Frontal cortex (tissue), 4 donors: ENCODE measurements around the gene UBC. TPM values are rescaled to one million over a fixed set of nuclear protein-coding genes. Genes with fewer than 3 reads are reported as not detected.

Experiments used
- DNase-seq, 2 donors: peaks; one replicate each; pipeline ENCODE4 v3.0.0; 2012; ENCODE audit warnings: low spot score in 2 of 2
- FAIRE-seq: peaks from 2 replicates; lab custom pipeline; 2012; peaks lifted over from hg19 to GRCh38; lab: Jason Lieb, UNC
- total RNA-seq: library from RNA; depleted of rRNA; stranded (reverse); fragments of >200 nt; gene quantifications from one replicate; pipeline ENCODE4 v1.2.3, GENCODE V29; 2014
- donor health status: control.
- donor health status: control.
- donor health status: control.

UBC gene
- 1,522 TPM for total RNA-seq

GRCh38 chr12:124914392-124915238 is at the start of gene UBC:
Gene UBC (minus strand): TSS chr12:124914650. CDS start chr12:124913771, 879 bp downstream.
- peak; percentile 60 to 73 for DNase-seq
- FAIRE-seq: no peak

- no peak for FAIRE-seq
- no peak for DNase-seq
Observed at GRCh38 chr12:124963211-124963610, 48.8 kb upstream of the UBC start.

GRCh38 chr12:124961055-124961454 is 46.6 kb upstream of the UBC start:
- no peak for FAIRE-seq

GRCh38 chr12:124956571-124956970 is 42.1 kb upstream of the UBC start:
- DNase-seq (no peak), FAIRE-seq (no peak)

More at GRCh38 chr12:124961055-124961454, 46.6 kb upstream of the UBC start:
- no peak for DNase-seq

GRCh38 chr12:124954771-124955170 is 40.3 kb upstream of the UBC start:
- DNase-seq: peak in 1 of 2 donors; percentile 8
- no peak for FAIRE-seq

- no peak for FAIRE-seq
- peak in 1 of 2 donors; percentile 7 for DNase-seq
Observed at GRCh38 chr12:124953689-124954405, 39.4 kb upstream of the UBC start.

GRCh38 chr12:124952801-124953200 is 38.4 kb upstream of the UBC start:
- DNase-seq (peak in 1 of 2 donors; percentile 6), FAIRE-seq (no peak)

GRCh38 chr12:124952295-124952694 is 37.8 kb upstream of the UBC start:
- DNase-seq (peak in 1 of 2 donors; percentile 16), FAIRE-seq (no peak)

GRCh38 chr12:124949779-124950728 is 35.6 kb upstream of the UBC start:
- DNase-seq (peak in 1 of 2 donors; percentile 4), FAIRE-seq (no peak)

GRCh38 chr12:124949066-124949465 is 34.6 kb upstream of the UBC start:
- DNase-seq: peak in 1 of 2 donors; percentile 5
- FAIRE-seq: no peak

GRCh38 chr12:124947561-124948398 is 33.3 kb upstream of the UBC start:
- DNase-seq: no peak
- no peak for FAIRE-seq

- DNase-seq (no peak), FAIRE-seq (no peak)
Observed at GRCh38 chr12:124947013-124947412, 32.6 kb upstream of the UBC start.

- no peak for FAIRE-seq
- no peak for DNase-seq
Observed at GRCh38 chr12:124946447-124946793, 32.0 kb upstream of the UBC start.

GRCh38 chr12:124941170-124941527 is 26.7 kb upstream of the UBC start:
- FAIRE-seq (no peak), DNase-seq (no peak)

GRCh38 chr12:124940393-124941169 is 26.1 kb upstream of the UBC start:
- DNase-seq (peak in 1 of 2 donors; percentile 69), FAIRE-seq (no peak)

GRCh38 chr12:124940143-124940392 is 25.6 kb upstream of the UBC start:
- DNase-seq (no peak), FAIRE-seq (no peak)

- FAIRE-seq (no peak), DNase-seq (no peak)
Observed at GRCh38 chr12:124939421-124940142, 25.1 kb upstream of the UBC start.

GRCh38 chr12:124939079-124939420 is 24.6 kb upstream of the UBC start:
- FAIRE-seq: no peak

More at GRCh38 chr12:124939079-124939420, 24.6 kb upstream of the UBC start:
- DNase-seq: no peak
